Measurements from ENCODE around the gene LDLRAD4.

Gene LDLRAD4

DNA sequence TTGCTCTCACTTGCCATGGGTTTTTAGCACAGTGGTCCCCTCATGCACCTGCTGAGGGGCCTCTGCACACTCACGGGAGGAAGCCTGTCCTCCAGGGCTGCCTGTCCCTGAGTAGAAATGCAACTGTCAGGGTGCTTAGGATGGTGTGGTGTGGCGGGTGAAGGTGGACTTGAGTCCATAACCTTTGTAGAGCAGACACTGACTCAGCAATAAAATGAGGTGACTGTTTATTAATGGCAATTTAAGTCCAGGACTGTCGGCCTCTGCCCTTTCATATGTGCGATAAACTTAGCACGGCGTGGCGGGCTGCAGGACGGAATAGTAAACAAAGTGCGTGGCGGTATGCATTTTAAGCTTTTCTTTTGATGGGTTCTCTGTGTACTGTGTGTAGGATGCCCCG is 188.2 kb downstream of the LDLRAD4 start:
- no peak for DNase-seq (ENCODE audit: low read depth)

DNA sequence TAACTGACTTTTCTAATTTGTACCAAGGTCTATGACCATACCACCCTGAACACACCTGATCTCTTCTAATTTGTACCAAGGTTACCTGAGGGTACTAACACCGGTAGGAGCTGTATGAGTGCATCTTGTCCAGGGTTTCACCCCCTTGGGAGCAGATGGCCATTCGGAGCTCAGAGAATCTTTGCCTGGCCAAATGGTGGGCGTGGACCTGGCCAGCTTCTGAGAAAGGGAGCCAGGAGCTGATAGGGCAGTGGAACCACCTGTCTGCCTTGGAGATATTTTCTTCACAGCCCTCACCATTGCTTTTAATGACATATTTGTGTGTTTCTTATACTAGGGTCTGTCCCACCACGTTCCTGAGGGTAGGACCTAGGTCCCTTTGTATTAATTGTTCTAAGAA is 188.9 kb downstream of the LDLRAD4 start:
- no peak for DNase-seq (ENCODE audit: low read depth)

DNA sequence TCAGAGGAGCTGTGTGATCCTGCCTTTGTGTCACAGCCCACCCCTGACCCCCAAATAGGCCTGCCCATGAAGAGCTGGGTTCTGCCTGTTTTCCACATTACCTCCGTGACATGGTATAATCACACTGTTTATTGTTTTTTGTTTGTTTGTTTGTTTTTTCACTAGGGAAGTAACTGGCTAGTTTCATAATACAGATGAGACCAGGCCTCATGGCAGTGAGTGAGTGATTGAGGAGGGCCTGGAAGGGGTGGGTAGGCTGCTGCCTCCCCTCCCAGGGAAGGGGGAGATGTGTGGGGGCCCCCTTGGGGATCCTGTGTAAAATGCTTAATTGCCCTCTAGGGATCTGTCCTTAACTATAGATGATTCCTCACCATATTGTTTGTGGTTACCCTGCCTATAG is 190.5 kb downstream of the LDLRAD4 start:
- DNase-seq (ENCODE audit: low read depth) = no peak

DNA sequence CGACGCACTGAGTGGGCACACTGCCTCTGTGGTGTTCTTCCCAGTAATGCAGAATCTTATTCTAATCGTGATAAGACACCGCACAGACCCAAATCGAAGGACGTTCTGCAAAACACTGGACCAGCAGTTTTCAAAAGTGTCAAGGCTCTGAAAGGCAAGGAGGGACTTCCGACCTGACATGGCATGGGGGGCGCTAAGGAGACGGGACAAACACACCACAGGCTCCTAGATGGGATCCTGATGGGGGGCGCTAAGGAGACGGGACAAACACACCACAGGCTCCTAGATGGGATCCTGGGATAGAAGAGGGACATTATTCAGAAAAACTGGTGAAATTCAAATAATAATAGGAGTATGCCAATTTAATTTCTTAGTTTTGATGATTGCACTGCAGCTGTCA is 191.4 kb downstream of the LDLRAD4 start:
- no peak for DNase-seq (ENCODE audit: low read depth)

DNA sequence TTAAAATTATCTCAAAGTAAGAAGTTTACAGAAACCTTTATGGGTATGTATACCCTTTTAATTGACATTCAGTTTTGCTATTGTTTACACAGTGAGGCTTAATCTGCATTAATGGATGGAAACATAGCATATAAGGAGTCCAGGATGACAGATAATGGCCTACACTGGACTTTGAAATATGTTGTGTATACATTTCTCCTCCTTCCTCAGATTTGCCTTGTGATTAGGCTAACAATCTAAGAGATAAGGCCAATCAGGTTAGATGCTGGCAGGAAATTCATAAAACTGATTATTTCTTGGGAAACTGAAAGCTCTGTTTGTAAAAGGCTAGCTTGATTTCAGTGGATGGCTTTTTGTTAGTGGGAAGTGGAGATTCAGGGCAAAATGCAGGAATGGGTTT is 191.9 kb downstream of the LDLRAD4 start:
- DNase-seq (ENCODE audit: low read depth) = no peak

DNA sequence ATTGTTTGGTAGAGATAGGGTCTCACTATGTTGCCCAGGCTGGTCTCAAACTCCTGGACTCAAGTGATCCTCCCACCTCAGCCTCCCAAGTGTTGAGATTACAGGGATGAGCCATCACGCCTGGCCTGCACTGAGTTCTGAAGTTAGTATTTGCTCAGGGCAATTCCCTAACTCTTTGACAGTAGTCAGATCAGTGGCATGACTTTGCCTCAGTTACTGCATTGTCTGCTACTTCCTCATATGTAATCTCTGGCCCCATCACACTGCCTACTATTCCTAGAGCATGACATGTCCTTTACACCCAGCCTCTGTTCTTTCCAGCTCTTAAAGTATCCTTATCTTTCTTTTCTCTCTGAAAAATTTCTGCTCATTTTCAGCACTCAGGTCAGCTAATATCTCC is 193.5 kb downstream of the LDLRAD4 start:
- DNase-seq (ENCODE audit: low read depth) = no peak

DNA sequence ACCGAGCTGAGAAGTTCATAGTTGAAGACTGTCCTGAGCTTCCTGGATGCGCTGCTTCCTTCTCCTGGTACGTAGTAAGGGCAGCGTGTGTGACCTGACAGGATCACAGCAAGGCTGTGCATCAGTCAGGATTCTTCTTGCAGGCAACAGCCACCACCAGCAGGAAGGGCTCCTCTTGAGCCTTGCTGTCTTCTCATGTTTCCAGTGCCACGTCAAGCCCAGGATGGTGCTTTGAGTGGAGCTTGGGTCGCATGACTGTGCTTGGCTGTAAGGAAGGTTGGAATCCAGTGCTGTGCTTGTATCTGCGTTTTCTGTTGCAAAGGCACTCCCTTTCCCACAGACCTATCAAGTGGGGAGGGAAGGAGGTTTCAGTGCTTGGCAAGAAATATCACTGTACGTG is 194.3 kb downstream of the LDLRAD4 start:
- DNase-seq (ENCODE audit: low read depth) = no peak

- DNase-seq (ENCODE audit: low read depth) = no peak
Observed at GRCh38 chr18:13414102-13414501, 195.5 kb downstream of the LDLRAD4 start.

GRCh38 chr18:13414521-13414920 is 196.0 kb downstream of the LDLRAD4 start:
- DNase-seq (ENCODE audit: low read depth) = no peak

DNA sequence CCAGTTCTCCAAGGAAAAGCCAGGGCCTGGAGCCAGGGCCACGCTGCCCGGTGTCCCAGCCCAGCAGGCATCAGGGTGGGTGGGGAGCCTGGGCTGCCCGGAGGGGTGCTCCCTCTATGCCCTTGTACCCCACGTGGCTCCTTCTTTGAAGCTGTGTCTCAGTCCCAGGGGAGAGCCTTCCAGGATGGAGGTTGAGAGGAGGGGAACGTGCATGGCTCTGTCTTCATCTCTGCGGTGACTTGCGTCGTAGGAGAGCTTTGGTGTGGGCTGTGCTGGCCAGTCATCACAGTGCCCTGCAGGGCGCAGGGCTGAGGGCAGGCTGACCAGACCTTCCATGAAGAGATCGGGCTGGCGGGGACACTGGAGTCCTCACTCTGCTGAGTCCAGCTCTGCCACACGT is 197.2 kb downstream of the LDLRAD4 start:
- no peak for DNase-seq (ENCODE audit: low read depth)

GRCh38 chr18:13416208-13416607 is 197.6 kb downstream of the LDLRAD4 start:
- no peak for DNase-seq (ENCODE audit: low read depth)

GRCh38 chr18:13416848-13417247 is 198.3 kb downstream of the LDLRAD4 start:
- no peak for DNase-seq (ENCODE audit: low read depth)

- no peak for DNase-seq (ENCODE audit: low read depth)
Observed at GRCh38 chr18:13418013-13418710, 199.6 kb downstream of the LDLRAD4 start.

GRCh38 chr18:13420969-13421686 is 202.6 kb downstream of the LDLRAD4 start:
- no peak for DNase-seq (ENCODE audit: low read depth)

- DNase-seq (ENCODE audit: low read depth) = no peak
Observed at GRCh38 chr18:13422541-13423147, 204.1 kb downstream of the LDLRAD4 start.

GRCh38 chr18:13423352-13423751 is 204.8 kb downstream of the LDLRAD4 start:
- no peak for DNase-seq (ENCODE audit: low read depth)

- DNase-seq (ENCODE audit: low read depth) = no peak
Observed at GRCh38 chr18:13424363-13424762, 205.8 kb downstream of the LDLRAD4 start.

- DNase-seq (ENCODE audit: low read depth) = no peak
Observed at GRCh38 chr18:13425357-13426091, 207.0 kb downstream of the LDLRAD4 start.

DNA sequence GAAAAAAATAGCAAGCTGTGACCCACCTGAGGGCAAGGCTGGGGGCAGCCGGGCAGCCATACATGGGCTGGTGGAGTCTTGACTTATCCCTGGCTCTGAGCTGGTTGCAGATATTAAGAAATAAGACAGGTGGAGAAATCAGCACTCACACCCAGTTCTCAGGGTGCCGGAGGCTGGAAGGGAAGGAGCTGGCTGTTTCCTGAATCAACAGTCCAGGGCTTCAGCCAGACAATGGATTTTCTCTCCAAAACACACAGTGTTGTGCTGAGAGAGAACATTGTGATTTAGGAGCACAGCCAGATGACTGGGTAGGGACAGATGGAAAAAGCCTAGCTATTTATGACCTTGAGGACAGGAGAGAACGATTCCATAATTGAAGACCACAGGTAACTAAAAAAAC is 208.8 kb downstream of the LDLRAD4 start:
- no peak for DNase-seq (ENCODE audit: low read depth)

GRCh38 chr18:13428319-13428718 is 209.8 kb downstream of the LDLRAD4 start:
- no peak for DNase-seq (ENCODE audit: low read depth)

GRCh38 chr18:13429016-13429415 is 210.5 kb downstream of the LDLRAD4 start:
- DNase-seq (ENCODE audit: low read depth) = no peak

- no peak for DNase-seq (ENCODE audit: low read depth)
Observed at GRCh38 chr18:13429884-13430510, 211.4 kb downstream of the LDLRAD4 start.
